Tibial nerve (tissue), 4 donors: ENCODE measurements around the gene ZNF474.

ENCODE experiments used
- CTCF ChIP-seq, 5 experiments: fragments of 200-600 bp in 3 of 5; fragments of 450-650 bp in 2 of 5; sonication (generic) in 3 of 5; IDR thresholded peaks; one replicate each; pipeline ENCODE4 v1.5.1; 2016 to 2019; ENCODE audit warnings: antibody characterized with exemption in 5 of 5, mild to moderate bottlenecking in 3 of 5, moderate library complexity in 2 of 5
- EP300 ChIP-seq, 2 donors: sonication (generic); formaldehyde crosslinking; IDR thresholded peaks; one replicate each; pipeline ENCODE4 v1.6.1; 2017; ENCODE audit warnings: antibody characterized with exemption in 2 of 2, mild to moderate bottlenecking in 1 of 2
- POLR2A ChIP-seq, 2 donors: fragments of 450-650 bp; IDR thresholded peaks; one replicate each; pipeline ENCODE4 v1.6.1; 2017; ENCODE audit warnings: antibody characterized with exemption in 2 of 2, mild to moderate bottlenecking in 2 of 2, moderate library complexity in 2 of 2

- no peak for TF ChIP-seq CTCF (IDR thresholded peaks at IDR 0.05)
- TF ChIP-seq POLR2A (IDR thresholded peaks at IDR 0.05) = no peak
- no peak for TF ChIP-seq EP300 (IDR thresholded peaks at IDR 0.05)
These were observed 40.2 kb downstream of the ZNF474 start for GRCh38 chr5:122169350-122170103.
